ENCODE measurements around the gene AKR1A1. TPM values are rescaled to one million over a fixed set of nuclear protein-coding genes. Genes with fewer than 3 reads are reported as not detected.

Gene AKR1A1
- total and polyA plus RNA-seq, 2 experiments from 2014 or later, result 186 to 275 TPM

GRCh38 chr1:45503462-45504360 lies 46.9 kb upstream of the AKR1A1 start (continued):
- TF ChIP-seq REST (IDR thresholded peaks at IDR 0.05; ENCODE audit: unreplicated experiment), result no peak
- no peak for TF ChIP-seq STAT1 (IDR thresholded peaks at IDR 0.05; ENCODE audit: unreplicated experiment)
- no peak for TF ChIP-seq JUNB (IDR thresholded peaks at IDR 0.05; ENCODE audit: unreplicated experiment)
- no peak for TF ChIP-seq POLR2AphosphoS5 (IDR thresholded peaks at IDR 0.05; ENCODE audit: low read depth)

DNA sequence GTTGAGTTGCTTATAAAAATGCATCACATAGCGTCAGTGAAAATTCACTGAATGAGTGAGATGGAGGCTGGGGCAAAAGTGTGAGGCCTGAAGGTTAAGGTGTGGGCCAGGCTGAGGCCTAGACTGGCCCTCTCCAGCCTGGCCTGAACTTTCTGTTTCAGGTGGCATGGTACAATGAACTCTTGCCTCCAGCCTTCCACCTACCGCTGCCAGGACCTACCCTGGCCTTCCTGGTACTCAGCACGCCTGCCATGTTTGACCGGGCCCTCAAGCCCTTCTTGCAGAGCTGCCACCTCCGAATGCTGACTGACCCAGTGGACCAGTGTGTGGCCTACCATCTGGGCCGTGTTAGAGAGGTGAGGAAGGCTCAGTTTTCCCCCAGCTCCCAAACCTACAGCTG lies 43.4 kb upstream of the AKR1A1 start:
- H3K9me2 ChIP-seq (ENCODE audit: insufficient read depth), result no peaks in the 10 kb centered on the region
- H3F3A ChIP-seq (replicated peaks; ENCODE audit: low read depth), result peaks cover 58% of the 10 kb centered on the region
- H3K4me1 ChIP-seq (ENCODE audit: insufficient read depth), result no peaks in the 10 kb centered on the region
- DNase-seq (ENCODE audit: low spot score) (no peak), ATAC-seq (peak; percentile 3; the same call in 1 of the 3 replicates)
- H3K4me3 Mint-ChIP-seq, result no peak overlapping the region
- peaks cover 46% of the 10 kb centered on the region for H3K36me3 Mint-ChIP-seq (ENCODE audit: low read depth)
- H3K9me3 Mint-ChIP-seq, result no peaks in the 10 kb centered on the region
- 0 out of 2 replicates have a peak overlapping the region, but pooled peaks have one; percentile 14 for H3K27ac ChIP-seq (ENCODE audit: low read depth)
- no peak overlapping the region for H3K27ac Mint-ChIP-seq
- H3K4me3 ChIP-seq, result no peak overlapping the region
- H4K20me1 ChIP-seq (replicated peaks; ENCODE audit: insufficient read depth), result peaks cover 37% of the 10 kb centered on the region
- no peaks in the 10 kb centered on the region for H3K4me1 Mint-ChIP-seq
- no peak overlapping the region for H3K4me2 ChIP-seq
- no peak overlapping the region for H2AFZ ChIP-seq
- H3K79me2 ChIP-seq (replicated peaks; ENCODE audit: insufficient read depth), result peaks cover 2% of the 10 kb centered on the region; the same call in 1 of the 2 replicates
- H3K27me3 Mint-ChIP-seq (ENCODE audit: insufficient read depth, low read depth, poor library complexity), result peaks cover 1% of the 10 kb centered on the region
- no peaks in the 10 kb centered on the region for H3K27me3 ChIP-seq (ENCODE audit: insufficient read depth)
- H3K36me3 ChIP-seq (ENCODE audit: insufficient read depth), result peaks cover 37% of the 10 kb centered on the region
- TF ChIP-seq CREB1 (CRISPR knock-in tag; IDR thresholded peaks at IDR 0.05; ENCODE audit: low read depth), result no peak
- TF ChIP-seq EZH2 (IDR thresholded peaks at IDR 0.05; ENCODE audit: low read depth, unreplicated experiment), result no peak
- no peak for TF ChIP-seq JUNB (IDR thresholded peaks at IDR 0.05; ENCODE audit: unreplicated experiment)
- TF ChIP-seq ZNF462 (CRISPR knock-in tag; IDR thresholded peaks at IDR 0.05), result no peak
- no peak for TF ChIP-seq NANOG (IDR thresholded peaks at IDR 0.05; ENCODE audit: borderline replicate concordance)
- TF ChIP-seq ETS1 (IDR thresholded peaks at IDR 0.05), result no peak
- TF ChIP-seq ZNF114 (CRISPR knock-in tag; IDR thresholded peaks at IDR 0.05), result no peak
